ENCODE results near the gene LSP1. TPM values are rescaled to one million over a fixed set of nuclear protein-coding genes. Genes with fewer than 3 reads are reported as not detected.

Gene LSP1
- polyA plus RNA-seq, 1 donor = 1.8 TPM

DNA sequence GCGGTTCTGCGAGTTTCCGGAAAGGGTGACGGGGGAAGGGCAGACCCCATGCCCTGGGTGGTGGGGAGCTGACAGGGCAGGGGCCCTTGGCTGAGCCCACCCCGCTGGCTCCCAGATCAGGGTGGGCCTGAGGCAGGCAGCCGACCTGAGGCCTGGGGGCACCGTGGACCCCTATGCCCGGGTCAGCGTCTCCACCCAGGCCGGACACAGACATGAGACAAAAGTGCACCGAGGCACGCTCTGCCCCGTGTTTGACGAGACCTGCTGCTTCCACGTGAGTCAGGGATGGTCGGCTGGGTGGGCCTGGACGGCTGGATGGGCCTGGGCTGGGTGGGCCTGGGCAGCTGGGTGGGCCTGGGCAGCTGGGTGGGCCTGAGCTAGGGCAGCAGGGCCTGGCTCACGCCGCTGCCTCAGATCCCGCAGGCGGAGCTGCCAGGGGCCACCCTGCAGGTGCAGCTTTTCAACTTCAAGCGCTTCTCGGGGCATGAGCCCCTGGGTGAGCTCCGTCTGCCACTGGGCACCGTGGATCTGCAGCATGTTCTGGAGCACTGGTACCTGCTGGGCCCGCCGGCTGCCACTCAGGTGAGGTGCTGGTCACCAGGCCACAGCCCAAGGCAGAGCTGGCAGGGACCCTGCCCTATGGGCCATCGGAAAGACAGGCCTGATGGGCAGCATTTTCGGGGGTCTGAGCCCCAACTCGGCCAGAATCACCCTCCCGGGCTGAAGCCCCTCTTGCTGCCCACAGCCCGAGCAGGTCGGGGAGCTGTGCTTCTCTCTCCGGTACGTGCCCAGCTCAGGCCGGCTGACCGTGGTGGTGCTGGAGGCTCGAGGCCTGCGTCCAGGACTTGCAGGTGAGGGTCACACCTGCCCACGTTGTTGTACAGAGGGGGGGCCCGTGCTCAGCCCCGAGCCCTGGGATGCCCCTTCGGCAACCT, 16.6 kb upstream of the LSP1 start:
- DNase-seq = no peak

DNA sequence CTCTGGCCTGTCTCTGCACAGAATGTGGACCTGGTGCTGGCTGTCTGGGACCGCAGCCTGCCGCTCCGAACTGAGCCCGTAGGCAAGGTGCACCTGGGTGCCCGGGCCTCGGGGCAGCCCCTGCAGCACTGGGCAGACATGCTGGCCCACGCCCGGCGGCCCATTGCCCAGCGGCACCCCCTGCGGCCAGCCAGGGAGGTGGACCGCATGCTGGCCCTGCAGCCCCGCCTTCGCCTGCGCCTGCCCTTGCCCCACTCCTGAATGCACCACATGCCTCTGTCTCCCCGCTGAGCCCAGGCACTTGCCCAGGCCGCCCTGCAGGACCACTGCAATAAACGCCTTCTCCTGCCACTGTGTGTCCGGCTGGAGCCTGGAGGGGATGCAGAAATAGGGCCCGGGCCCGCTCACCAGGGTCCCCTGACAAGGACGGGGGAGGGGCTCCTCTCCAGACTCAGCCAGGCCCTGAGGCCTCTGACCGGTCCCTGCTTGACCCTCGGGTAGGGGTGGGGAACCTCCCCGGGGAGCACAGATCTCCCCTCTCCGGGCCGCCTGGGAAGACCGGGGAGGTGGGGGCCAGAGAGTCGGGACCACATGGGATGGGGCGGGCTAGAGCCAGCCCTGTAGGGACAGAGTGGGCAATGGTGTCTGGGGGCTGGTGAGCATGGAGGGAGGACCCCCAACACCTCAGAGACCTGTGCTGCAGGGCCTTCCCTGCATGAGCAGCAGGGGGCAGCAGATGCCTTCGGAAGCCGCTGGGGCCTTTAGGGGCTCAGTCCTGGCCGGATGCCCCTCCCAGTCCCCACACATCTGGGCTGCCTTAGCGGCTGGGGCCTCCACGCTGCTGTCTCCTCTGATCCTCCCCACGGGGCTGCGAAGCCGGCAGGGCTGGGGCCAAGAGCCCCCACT, 15.5 kb upstream of the LSP1 start:
- DNase-seq = peak; percentile 71

DNA sequence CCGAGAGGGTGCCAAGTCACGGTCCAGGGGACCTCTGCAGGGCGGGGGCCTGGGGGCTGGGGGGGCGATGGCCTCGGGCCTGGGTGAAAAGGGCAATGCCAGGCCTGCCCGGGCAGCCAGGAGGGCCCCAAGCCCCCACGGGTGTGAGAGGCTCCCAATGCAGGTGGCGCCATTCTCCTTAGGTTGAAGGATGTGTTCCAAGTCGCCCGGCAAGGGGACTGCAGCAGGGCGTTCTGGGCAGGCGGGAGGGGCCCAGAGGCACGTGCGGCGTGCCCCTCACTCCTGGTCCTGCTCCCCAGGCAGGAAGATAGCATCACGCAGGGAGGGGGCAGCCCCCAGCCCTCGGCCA, 14.8 kb upstream of the LSP1 start:
- DNase-seq = no peak

DNA sequence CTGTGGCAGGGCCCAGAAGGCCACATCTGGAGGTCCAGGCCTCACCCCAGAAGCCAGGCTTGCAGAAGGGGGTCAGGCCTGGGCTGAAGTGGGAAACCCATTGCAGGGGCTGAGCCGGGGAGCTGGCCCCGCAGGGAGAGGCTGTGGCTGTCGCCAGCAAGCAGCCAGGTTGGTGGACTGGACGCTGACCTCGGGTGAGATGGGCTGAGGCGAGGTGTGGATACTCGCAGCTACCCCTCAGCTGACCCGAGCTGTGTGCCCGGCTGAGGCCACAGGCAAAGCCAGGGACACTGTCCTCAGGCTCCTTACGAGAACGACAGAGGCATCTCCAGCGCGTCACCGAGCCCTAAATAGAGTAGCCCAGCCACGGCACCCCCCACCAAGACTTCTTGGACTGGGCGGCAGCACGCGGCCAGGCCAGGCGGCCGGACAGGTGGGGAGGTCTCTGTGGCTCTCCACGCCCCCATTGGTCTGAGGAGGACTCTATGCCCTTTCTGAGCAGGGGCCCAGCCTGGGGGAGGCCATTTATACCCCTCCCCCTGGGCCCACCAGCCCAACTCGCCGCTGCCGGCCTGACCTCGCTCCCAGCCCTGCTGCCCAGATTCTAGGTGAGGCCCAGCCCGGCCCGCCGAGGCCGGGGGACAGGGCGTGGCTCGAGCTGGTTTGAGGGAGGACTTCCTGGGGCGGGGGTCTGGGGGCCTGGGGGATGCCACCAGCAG, 14.3 kb upstream of the LSP1 start, which contains the start of gene TNNI2:
TNNI2 (plus strand) TSS at position 556 of the 719 bp plus-strand sequence. CDS start 716 bp downstream, outside the sequence.
- no peak for DNase-seq

DNA sequence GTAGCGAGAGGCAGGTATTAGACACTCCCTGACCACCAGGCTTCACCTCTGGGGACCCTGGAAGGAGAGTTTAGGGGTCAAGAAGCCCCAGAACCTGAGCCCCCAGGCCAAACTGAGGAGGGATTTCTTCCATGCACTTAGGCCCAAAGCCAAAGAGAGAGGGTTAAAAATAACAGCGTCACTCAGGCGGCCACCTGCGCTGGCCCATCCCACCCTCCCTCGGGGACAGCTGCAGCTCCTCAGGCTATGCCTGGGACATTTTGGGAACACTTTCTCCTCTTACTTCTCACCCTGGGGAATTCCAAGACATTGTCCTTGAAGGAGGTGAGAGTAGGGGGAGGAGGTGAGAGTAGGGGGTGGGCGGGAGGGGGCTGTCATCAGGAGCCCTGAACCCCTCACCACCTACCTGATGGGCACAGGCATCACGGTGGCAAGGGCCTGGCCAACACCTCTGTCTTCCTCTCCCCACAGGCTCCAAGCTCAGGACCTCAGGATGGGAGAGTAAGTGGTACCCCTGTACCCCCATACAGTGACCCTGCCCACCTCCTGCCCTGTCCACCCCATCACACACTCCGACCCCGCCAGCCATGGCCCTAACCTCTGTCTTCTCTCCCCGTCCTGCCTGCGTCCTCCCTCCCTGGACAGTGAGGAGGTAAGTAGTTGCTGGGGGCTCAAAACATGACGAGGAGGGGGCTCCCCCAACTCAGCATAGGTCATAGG, 13.5 kb upstream of the LSP1 start:
- no peak for DNase-seq

DNA sequence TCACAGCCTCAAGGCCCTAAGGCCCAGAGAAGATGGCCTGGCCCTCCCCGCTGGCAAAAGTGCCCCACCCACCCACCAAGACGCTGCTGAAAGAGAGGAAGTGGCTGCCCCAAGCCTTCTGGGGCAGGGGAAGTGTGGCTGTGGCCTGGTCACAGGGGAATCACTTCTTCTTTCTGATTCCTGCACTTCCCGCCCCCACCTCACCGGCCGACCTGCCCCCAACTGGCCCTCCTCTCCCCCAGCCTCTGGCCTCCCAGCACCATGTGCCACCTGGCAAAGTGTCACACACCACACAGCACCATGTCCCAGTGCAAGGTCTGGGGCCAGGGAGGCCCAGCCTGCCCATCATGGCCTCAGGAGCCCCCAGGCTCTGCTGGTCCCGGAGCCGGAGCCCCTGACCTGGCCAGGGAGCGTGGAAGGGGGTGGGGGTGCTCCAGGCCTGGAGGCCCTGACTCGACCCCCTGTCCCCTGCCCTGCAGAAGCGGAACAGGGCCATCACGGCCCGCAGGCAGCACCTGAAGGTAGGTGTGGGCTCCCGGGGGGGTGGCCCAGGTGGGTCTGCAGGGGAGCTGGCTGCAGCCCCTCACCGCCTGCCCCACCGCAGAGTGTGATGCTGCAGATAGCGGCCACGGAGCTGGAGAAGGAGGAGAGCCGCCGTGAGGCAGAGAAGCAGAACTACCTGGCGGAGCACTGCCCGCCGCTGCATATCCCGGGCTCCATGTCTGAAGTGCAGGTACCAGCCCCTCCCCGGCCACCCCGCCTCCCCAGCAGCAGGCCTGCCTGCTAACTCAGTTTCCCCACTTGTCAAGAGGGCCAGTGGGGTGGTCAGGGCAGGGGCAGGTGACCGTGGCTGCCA, 12.7 kb upstream of the LSP1 start:
- no peak for DNase-seq

DNA sequence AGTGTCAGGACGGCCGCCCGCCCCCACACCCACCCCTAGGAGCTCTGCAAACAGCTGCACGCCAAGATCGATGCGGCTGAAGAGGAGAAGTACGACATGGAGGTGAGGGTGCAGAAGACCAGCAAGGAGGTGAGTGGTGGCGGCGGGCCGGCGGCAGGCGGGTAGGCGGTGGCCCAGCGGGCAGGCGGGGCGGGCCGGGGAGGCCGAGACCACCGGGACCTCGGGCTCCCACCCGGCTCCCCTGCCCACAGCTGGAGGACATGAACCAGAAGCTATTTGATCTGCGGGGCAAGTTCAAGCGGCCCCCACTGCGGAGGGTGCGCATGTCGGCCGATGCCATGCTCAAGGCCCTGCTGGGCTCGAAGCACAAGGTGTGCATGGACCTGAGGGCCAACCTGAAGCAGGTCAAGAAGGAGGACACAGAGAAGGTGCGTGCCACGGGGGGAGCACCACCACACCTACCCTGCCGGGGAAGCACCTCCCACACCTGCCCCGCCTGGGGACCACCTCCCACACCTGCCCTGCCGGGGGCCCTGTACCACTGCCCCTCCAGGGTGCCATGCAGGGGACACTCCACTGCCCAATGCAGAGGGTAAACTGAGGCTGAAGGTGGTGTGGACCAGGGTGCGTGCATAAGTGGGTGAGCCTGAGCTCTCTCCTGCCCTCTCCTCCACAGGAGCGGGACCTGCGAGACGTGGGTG, 12.0 kb upstream of the LSP1 start:
- no peak for DNase-seq

DNA sequence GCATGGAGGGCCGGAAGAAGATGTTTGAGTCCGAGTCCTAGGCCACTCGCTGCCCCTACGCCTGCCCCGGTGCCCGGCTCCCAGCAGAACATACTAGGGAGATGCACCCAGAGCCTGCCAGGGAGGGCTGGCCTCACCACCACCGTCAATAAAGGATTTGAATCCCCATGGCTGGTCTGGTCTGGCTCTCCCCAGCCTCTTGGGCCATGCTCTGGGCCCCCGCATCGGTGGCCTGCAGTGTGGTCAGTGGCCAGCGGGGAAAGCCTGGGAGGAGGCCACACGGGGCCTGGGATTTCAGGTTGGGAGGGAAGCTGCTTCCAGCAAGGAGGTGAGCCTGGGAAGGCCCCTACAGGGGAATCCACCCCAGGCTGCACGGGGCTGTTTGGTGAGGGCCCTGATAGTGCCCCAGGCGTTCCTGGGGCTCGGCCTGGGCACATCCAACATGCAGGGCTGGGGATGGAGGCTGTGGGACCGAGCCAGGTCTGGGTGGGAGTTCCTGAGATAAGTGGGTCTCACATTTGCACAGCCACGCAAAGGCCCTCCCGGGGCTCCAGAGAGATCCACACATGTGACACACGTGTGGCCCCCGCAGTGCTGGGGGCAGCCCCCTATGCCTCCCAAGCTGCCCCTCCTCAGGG, 11.3 kb upstream of the LSP1 start:
- no peak for DNase-seq

DNA sequence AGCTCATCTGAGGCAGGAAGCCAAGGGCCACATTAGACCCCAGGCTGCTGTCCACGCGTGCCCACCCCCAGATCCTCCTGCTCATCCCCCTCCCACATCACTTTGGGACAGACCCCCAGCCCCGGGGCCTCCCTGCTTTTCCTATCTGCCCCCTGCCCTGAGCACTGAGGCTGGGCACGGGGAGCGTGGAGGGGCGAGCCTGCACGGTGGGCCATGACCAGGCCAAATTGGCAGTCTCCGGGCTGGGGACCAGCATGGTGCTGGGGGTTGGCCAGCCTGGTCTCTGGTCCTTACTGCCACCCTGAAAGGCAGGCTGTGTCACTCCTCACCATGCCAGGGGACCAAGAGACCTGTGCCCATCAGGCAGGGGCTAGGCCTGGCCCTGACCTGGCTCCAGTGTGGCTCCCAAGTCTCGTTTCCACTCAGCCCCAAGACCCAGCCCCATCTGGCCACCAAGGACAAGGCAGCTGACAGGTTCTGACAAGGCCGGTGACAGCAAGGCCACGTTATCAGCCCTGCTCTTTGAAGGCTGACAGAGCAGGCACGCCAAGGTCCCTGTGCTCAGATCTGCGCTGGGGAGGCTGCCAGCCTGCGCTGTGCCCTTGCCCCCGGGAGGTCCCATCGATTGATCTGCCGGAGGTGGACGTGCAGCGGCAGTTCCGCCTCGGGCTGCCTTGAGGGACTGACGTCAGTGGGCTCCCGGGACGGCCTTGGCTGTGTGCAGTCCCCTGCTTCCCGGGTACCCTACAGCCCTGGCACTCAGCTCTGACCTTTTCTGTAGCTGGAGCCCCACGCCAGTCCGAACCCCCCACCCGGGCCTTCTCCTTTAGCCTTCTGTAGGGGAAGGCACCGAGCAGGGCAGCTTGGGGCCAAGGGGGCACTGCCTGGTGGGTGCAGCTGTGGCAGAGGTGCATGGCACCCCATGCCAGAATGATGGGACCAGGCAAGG, 10.5 kb upstream of the LSP1 start:
- no peak for DNase-seq

DNA sequence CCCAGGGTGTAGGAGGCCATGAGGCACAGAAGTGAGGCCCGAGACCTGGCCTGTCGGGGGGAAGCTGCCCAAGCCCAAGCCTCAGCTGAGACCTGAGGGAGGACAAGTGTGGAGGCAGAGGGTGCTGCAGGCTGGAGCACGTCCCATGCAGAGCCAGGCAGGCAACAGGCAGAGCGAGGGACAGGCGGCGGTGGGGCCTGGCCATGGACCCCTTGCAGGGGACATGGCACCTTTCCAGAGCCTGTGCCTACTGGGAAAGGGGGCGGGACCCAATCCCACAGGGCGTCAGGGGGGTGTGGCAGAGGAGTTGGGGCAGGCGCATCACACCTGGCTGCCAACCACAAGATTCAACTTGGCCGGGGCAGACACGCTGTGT, 9.8 kb upstream of the LSP1 start:
- no peak for DNase-seq

DNA sequence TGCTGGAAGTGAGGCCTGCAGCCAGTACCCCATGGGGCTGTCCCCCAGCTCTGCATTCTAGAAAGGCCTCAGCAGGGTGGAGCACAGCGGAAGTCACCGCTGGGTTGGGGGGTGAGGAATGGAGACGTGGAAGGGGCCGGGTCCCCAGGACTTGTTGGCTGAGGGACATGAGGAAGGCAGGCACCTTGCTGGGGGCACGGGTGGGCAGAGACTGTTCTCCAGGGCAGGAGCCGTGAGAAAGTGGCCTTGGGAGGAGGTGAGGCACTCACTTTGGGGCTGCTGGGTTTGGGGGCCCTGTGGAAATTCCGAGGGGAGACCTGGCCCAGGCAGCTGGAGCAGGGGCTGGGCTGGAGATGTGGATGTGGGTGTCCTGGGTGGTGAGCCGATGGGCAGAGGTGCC, 9.1 kb upstream of the LSP1 start:
- no peak for DNase-seq

DNA sequence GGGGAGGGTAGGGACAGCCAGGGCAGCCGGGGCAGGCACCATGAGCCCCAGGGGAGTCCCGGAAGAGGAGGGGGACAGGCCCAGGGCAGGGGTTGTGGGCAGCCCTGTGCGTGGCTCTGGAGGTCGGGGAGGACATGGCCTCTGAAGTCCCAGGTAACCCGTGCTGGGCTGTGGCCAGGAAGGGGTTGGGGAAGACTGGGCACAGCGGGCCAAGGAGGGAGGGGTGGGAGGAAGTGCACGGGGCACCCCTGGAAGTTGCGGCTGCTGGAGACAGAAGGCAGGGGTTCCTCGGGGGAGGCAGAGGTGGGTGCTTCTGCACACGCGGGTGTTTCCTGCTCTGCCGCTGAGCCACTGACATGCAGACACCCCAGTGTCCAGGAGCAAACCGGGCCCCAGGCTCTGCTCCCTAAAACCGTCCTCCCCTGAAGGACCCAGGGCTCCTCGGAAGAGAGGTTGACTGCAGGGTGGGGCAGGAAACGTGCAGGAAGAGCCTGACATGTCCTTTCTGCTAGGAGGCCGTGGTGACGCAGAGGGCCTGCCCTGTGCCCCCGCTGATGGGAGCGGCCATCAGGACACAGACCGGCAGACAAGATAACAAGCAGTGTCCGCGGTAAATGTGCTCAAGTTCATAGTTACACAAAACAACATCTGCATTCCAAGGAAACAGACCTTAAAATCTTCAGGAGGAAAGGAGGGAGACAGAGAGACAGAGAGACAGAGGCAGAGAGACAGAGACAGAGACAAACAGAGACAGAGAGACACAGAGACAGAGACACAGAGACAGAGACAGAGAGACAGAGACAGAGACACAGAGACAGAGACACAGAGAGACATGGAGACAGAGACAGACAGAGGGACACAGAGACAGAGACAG, 8.4 kb upstream of the LSP1 start:
- DNase-seq = peak; percentile 54

DNA sequence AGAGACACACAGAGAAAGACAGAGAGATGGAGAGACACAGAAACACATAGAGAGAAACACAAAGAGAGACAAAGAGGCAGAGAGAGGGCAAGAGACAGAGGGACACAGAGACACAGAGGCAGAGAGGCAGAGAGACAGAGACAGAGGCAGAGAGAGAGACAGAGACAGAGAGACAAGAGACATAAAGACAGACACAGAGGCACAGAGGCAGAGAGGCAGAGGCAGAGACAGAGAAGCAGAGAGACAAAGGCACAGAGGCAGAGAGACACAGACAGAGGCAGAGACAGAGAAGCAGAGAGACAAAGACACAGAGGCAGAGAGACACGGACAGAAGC, 7.8 kb upstream of the LSP1 start:
- DNase-seq = no peak

DNA sequence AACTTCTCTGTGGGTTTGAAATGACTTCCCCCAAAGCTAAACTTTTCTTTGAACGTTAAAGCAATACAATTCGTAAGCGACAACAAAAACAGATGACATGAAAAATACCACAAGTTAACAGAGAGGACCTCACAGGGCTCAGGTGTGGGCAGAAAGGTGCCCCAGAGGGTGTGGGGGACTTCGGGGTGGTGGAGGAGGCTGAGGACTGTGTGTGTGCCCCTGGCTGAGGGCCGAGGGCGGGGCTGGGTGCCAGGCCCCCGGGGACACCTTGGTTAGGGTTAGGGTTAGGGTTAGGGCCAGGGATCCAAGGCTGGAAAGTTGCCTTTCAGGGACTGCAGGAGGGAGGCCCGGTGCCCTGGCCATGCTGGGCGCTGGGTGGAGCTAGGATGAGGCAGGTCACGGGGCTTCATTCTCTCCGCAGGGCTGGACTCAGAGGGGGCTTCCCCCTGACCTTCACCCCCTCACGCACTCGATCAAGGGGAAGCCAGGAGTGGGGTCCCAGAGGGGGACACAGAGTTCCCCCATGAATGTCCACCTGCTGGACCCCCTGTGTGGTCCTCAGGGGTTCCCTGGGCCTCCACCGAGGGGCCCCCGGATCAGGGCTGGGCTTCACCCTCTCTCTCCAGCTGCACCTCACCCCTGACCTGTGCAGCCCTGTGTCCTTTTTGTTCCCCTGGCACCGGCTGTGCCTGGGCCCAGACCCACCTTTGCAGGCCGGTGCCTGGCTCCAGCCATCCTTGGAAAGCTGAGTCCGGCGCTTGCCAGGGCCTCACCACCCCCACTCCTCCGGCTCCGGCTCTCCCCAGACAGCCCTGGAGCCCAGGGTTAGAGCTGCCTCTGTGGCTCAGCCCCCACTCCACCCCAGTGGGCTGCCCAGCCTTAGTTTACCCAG, 7.1 kb upstream of the LSP1 start:
- no peak for DNase-seq

DNA sequence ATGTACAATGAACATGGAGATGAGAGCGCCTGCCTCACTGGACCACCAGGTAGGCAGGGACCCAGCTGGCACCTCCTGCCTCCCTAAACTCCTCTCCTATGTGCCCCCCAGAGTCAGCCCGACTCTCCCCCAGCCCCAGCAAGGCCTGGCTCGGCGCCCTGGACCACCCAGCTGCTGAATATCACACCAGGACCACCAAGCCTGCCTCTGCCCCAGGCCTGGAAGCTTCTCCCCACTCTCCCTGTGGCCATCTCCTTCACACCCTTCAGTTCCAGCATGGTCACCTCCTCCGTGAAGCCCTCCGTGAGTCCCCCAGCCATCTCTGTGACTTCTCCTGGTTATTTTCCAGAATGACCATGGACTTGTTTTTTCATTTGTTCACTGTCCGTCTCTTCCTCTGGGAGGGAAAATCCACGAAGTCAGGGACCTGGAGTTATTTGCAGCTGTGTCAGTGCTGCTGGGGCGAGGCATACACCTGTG, 6.4 kb upstream of the LSP1 start:
- DNase-seq = no peak
